ENCODE measurements around the gene LPIN1.

LPIN1 gene

DNA sequence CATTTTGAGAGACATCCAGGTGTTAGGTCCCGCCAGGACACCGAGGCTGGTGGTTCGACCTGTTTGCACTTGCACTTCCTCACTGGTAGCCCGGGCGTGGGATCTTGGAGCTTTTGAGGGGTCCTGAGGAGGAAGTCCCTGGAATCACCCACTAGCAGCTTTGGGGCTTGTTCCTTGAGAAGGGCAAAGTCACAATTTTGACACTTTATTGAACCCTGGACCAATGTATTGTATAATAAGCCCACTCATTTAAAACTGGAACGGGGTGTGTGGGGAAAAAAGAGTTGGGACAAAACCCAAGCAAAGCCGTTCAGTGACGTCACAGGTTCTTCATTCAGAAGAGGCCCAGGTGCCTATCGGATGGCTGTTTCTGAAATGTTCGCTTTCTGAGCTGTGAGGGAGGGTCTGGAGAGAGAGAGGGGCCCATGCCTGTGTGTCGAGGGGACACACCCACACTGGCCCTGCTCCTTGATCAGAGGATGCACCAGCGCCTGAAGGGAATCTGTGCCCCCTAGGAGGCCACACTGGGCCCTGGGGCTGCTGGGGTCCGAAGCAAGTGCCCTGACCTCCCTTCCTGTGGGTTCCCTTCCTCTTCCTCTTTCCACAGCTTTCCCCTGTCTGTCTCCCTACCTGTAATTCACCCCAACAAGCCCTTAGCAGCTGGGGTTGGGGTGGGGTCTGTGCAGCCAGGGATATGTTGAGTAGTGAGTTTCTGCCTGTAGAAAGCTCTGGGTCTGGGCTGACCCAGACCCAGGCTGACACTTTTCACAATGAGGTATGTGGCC, 2.6 kb downstream of the LPIN1 start:
- H3K4me3 ChIP-seq (ENCODE audit: low read depth, low read length): no peak overlapping the region
- TF ChIP-seq, protein P1, sequence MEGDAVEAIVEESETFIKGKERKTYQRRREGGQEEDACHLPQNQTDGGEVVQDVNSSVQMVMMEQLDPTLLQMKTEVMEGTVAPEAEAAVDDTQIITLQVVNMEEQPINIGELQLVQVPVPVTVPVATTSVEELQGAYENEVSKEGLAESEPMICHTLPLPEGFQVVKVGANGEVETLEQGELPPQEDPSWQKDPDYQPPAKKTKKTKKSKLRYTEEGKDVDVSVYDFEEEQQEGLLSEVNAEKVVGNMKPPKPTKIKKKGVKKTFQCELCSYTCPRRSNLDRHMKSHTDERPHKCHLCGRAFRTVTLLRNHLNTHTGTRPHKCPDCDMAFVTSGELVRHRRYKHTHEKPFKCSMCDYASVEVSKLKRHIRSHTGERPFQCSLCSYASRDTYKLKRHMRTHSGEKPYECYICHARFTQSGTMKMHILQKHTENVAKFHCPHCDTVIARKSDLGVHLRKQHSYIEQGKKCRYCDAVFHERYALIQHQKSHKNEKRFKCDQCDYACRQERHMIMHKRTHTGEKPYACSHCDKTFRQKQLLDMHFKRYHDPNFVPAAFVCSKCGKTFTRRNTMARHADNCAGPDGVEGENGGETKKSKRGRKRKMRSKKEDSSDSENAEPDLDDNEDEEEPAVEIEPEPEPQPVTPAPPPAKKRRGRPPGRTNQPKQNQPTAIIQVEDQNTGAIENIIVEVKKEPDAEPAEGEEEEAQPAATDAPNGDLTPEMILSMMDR (IDR thresholded peaks at IDR 0.05; ENCODE audit: low read depth, low read length, missing control alignments): no peak
- DNase-seq (ENCODE audit: low read depth): no peak

DNA sequence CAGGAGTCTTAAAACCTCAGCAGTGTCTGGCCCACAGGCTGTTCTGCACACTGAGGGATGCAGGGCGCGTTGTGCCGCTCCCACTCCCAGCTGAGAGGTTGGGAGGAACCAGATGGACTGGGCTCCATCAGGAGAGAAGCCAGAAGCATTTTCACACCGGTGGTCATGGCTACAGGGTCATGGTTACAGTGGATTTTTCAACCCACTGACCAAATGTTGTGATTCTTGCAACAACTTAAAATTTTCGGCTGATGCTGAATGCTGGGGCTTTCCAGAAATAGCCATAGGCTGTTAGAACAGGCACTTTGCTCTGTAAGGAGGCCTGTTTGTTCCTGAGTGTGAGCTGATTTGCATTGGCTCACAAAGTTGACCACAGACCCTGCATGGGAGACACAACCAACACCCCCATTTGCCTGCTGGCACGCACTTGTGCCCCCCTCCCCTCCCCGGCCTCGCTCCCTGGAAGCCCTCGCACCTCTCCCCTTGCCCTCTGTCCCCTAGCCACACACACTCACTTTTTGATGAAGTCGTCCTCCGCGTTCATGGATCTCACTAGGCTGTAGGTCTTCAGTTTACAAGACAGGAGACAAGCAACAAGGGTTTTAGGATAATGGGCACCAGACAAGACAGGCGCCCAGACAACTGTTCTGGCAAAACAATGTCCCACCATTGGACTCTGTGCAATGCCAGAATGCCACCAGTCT, 3.4 kb downstream of the LPIN1 start:
- no peak for DNase-seq (ENCODE audit: low read depth)

More for the DNA sequence above, 2.6 kb downstream of the LPIN1 start:
- in situ Hi-C loops (cut with HindIII; ENCODE audit: low sequenced_read_pairs): no loop called here

DNA sequence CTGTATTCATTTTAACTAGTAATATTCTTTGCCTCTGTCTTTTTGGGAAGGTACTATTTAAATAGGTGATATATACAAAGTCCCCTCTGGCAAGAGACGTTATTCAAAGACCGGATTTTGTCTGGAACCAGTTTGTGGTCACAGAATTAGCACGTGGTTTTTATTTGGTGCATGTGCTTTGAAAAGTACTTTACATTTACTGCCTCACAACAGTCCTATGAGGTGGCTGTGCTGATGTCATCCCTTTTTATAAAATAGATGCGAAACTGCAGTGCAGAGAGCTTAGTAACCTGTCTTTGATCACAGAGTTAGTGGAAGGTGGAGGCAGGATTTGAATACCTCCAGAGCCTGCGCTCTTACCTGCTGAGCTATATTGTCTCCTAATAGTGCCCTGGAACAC, 4.0 kb downstream of the LPIN1 start:
- in situ Hi-C loops (cut with HindIII; ENCODE audit: low sequenced_read_pairs): no loop called here
- no peak for DNase-seq (ENCODE audit: low read depth)
- H3K4me3 ChIP-seq (ENCODE audit: low read depth, low read length): no peak overlapping the region
- TF ChIP-seq, protein P1 (IDR thresholded peaks at IDR 0.05; ENCODE audit: low read depth, low read length, missing control alignments): no peak

More for the DNA sequence above, 3.4 kb downstream of the LPIN1 start:
- TF ChIP-seq, protein P1 (IDR thresholded peaks at IDR 0.05; ENCODE audit: low read depth, low read length, missing control alignments): no peak
- H3K4me3 ChIP-seq (ENCODE audit: low read depth, low read length): no peak overlapping the region
- in situ Hi-C loops (cut with HindIII; ENCODE audit: low sequenced_read_pairs): no loop called here

DNA sequence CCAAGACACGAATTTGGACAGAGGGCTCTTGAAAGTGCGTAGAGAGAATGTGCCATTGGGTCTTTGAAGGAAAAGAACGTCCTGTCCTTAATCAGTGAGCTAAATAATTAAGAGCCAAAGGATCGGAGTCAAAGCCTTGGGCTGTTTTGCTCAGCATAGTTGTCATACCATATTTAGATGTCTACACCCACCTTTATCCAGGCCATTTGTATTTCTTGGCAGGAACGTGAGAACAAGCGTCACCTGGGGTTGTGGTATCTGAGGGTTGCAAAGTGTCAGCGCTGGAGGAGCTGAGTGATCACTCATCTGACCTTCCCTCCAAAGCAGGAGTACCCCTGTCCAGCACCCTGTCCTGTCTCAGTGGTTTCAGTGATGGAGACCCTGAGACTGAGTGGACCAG, 4.5 kb downstream of the LPIN1 start:
- no peak for DNase-seq (ENCODE audit: low read depth)
- TF ChIP-seq, protein P1 (IDR thresholded peaks at IDR 0.05; ENCODE audit: low read depth, low read length, missing control alignments): no peak
- in situ Hi-C loops (cut with HindIII; ENCODE audit: low sequenced_read_pairs): no loop called here
- no peak overlapping the region for H3K4me3 ChIP-seq (ENCODE audit: low read depth, low read length)

DNA sequence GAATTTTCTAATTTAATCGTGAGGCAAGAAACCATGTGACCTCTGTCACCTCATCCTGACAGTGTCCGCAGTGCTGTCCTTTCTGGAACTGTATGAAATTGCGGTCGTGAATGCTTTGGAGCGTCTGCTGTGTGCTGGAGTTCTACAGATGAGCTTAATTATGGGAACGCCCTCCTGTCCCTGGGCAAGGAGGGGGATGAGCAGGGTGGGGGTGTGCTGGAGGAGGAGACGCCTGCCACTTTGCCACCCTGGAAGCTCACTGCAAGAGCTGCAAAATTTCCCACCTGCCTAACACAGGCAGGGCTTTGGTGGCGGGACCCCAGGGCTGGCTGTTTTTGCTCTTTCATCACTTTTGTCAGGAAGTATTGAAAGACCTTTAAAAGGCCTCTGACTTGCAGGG, 6.5 kb downstream of the LPIN1 start:
- no peak for DNase-seq (ENCODE audit: low read depth)
- TF ChIP-seq, protein P1 (IDR thresholded peaks at IDR 0.05; ENCODE audit: low read depth, low read length, missing control alignments): no peak
- no peak overlapping the region for H3K4me3 ChIP-seq (ENCODE audit: low read depth, low read length)

DNA sequence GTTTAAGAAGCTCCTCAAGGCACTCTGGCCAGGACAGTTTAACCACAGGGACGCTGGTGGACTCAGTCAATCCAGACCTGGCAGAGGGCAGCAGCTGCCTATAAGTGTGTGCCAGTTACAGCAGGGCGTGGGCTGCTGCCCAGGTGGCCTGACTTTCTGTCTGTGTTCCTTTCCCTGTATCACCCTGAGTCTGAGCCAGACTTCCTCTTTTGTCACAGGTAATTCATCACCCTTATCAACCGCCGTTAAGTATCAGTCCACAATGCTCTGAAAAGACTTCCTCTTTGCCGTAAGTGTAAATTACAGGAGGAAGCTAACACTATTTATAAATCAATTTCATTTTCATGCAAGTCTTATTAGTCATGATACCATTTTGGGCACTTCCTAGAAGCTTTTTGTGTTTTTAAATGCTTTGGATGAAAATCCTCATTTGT, 7.0 kb downstream of the LPIN1 start:
- DNase-seq (ENCODE audit: low read depth): no peak
- TF ChIP-seq, protein P1 (IDR thresholded peaks at IDR 0.05; ENCODE audit: low read depth, low read length, missing control alignments): no peak
- in situ Hi-C loops (cut with HindIII; ENCODE audit: low sequenced_read_pairs): no loop called here
- H3K4me3 ChIP-seq (ENCODE audit: low read depth, low read length): no peak overlapping the region

More for the DNA sequence above, 6.5 kb downstream of the LPIN1 start:
- in situ Hi-C loops (cut with HindIII; ENCODE audit: low sequenced_read_pairs): no loop called here

Measured in astrocyte of the cerebellum (primary cell).